Panc1 (cell line): ENCODE data around the gene CLIC6. TPM values are rescaled to one million over a fixed set of nuclear protein-coding genes. Genes with fewer than 3 reads are reported as not detected.

Experiments
- ATAC-seq: fragments of 200-7000 bp; cut with Tn5 transposase; 2 replicates; pipeline ENCODE4 v1.9.1; 2020; ENCODE audit warnings: mild to moderate bottlenecking, moderate library complexity
- BruUV-seq: library from RNA; stranded (reverse); fragments of 400-500 nt; replicated peaks from 2 replicates; lab custom pipeline; 2021; lab: Mats Ljungman, UMichigan
- CTCF ChIA-PET: fragments of 300-600 bp; sonication (Branson Sonifier 250); formaldehyde crosslinking; loops from one replicate; lab custom pipeline; 2022; ENCODE audit warnings: antibody characterized with exemption; lab: Charles Lee
- POLR2A ChIA-PET: fragments of 300-600 bp; sonication (Branson Sonifier 250); formaldehyde crosslinking; loops from one replicate; lab custom pipeline; 2022; ENCODE audit warnings: antibody characterized with exemption; lab: Charles Lee
- DNase-seq: peaks from one replicate; pipeline ENCODE4 v3.0.0-alpha.2; 2010; ENCODE audit warnings: low read depth, low spot score
- H3K27ac ChIP-seq: 2 replicates; pipeline ENCODE4 v1.5.1; 2011; ENCODE audit warnings: mild to moderate bottlenecking, low read length, inconsistent platforms
- H3K27me3 ChIP-seq: fragments of 200-500 bp; sonication (Bioruptor generic); 2 replicates; pipeline ENCODE4 v1.6.0; 2014; ENCODE audit warnings: low read length, inconsistent platforms; ENCODE audit not compliant: control insufficient read depth, insufficient read depth
- H3K36me3 ChIP-seq: fragments of 200-500 bp; sonication (Bioruptor generic); 2 replicates; pipeline ENCODE4 v1.5.1; 2014; ENCODE audit warnings: inconsistent platforms, mild to moderate bottlenecking, low read length, moderate library complexity; ENCODE audit not compliant: control insufficient read depth, insufficient read depth
- H3K4me1 ChIP-seq: 2 replicates; pipeline ENCODE4 v1.5.1; 2011; ENCODE audit warnings: inconsistent platforms, mild to moderate bottlenecking, low read length, moderate library complexity; ENCODE audit not compliant: control insufficient read depth, insufficient read depth
- H3K4me3 ChIP-seq, 2 experiments: 2 replicates each; pipeline ENCODE4 v1.5.1; 2011 to 2012; ENCODE audit warnings: low read depth in 2 of 2, low read length in 2 of 2, mild to moderate bottlenecking in 2 of 2, inconsistent platforms in 1 of 2, moderate library complexity in 1 of 2
- H3K9me3 ChIP-seq: fragments of 200-500 bp; sonication (Bioruptor generic); 2 replicates; pipeline ENCODE4 v1.5.1; 2014; ENCODE audit warnings: low read depth, mild to moderate bottlenecking, inconsistent platforms, low read length, moderate library complexity; ENCODE audit not compliant: control insufficient read depth, insufficient read depth
- POLR2AphosphoS5 ChIP-seq: IDR thresholded peaks from 2 replicates; pipeline ENCODE4 v1.6.1; 2012; ENCODE audit warnings: mild to moderate bottlenecking, low read depth, low read length, moderate library complexity
- REST ChIP-seq, 2 experiments: IDR thresholded peaks; 2 replicates each; pipeline ENCODE4 v1.6.1; 2011 to 2012; ENCODE audit warnings: low read depth in 2 of 2, control low read depth in 1 of 2, low read length in 1 of 2, mild to moderate bottlenecking in 1 of 2, moderate library complexity in 1 of 2; ENCODE audit not compliant: insufficient read depth in 1 of 2
- SIN3A ChIP-seq: IDR thresholded peaks from 2 replicates; pipeline ENCODE4 v1.6.1; 2012; ENCODE audit warnings: low read depth, mild to moderate bottlenecking, low read length, moderate library complexity, borderline replicate concordance; ENCODE audit not compliant: insufficient read depth
- TCF7L2 ChIP-seq: IDR thresholded peaks from 2 replicates; pipeline ENCODE4 v1.6.1; 2011; ENCODE audit warnings: mild to moderate bottlenecking, low read depth, low read length, inconsistent platforms
- in situ Hi-C: cut with HindIII; loops from 2 replicates; pipeline ENCODE4 v1.10.0; 2016; ENCODE audit warnings: low sequenced_read_pairs, low pct_unique_long_range_greater_than_20kb
- intact Hi-C: fragments of 100-400 bp; cut with micrococcal nuclease; formaldehyde crosslinking; loops from one replicate; pipeline ENCODE4 v1.10.0; 2022; ENCODE audit not compliant: unreplicated experiment
- total RNA-seq: library from RNA; stranded (reverse); gene quantifications from one replicate; pipeline ENCODE4 v1.2.1, GENCODE V29; 2021; ENCODE audit not compliant: unreplicated experiment
- TF ChIP-seq, protein P1 (sequence below): fragments of 450-650 bp; IDR thresholded peaks from 2 replicates; pipeline ENCODE4 v1.5.1; 2017; ENCODE audit warnings: mild to moderate bottlenecking

Gene CLIC6
- total RNA-seq, 1 experiment from 2014 or later, result 0.05 TPM

DNA sequence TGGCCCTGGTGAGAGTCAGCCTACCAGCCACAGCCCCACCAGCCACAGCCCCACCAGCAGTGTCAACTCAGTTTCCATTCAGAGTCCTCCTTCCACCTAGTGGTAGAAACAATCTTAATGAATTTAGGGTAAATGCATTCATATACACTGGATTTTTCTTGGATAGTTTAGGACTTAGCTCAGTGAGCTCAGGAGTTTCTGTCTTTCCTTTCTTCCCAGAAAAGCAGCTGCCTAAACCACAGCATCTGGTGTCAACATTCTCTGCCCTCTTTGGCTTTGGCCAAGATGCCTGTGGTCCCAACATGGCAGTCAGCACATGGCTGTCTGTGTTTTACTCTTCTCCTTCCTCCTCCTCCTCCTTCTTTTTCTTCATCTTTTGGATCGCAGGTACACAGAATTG, 94.0 kb downstream of the CLIC6 start:
- CTCF ChIA-PET, result no interaction called here
- H3K9me3 ChIP-seq, result no peaks in the 10 kb centered on the region
- no peaks in the 10 kb centered on the region for H3K4me1 ChIP-seq
- DNase-seq (no peak), ATAC-seq (no peak)
- TF ChIP-seq TCF7L2, result no peak
- TF ChIP-seq, protein P1, sequence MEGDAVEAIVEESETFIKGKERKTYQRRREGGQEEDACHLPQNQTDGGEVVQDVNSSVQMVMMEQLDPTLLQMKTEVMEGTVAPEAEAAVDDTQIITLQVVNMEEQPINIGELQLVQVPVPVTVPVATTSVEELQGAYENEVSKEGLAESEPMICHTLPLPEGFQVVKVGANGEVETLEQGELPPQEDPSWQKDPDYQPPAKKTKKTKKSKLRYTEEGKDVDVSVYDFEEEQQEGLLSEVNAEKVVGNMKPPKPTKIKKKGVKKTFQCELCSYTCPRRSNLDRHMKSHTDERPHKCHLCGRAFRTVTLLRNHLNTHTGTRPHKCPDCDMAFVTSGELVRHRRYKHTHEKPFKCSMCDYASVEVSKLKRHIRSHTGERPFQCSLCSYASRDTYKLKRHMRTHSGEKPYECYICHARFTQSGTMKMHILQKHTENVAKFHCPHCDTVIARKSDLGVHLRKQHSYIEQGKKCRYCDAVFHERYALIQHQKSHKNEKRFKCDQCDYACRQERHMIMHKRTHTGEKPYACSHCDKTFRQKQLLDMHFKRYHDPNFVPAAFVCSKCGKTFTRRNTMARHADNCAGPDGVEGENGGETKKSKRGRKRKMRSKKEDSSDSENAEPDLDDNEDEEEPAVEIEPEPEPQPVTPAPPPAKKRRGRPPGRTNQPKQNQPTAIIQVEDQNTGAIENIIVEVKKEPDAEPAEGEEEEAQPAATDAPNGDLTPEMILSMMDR, result no peak
- TF ChIP-seq POLR2AphosphoS5, result no peak
- TF ChIP-seq REST (IDR thresholded peaks at IDR 0.05; ENCODE audit: insufficient read depth in 1 of 2, low read depth in 2 of 2, low read length in 1 of 2), result no peak
- TF ChIP-seq SIN3A, result no peak
- in situ Hi-C loops (no loop called here), intact Hi-C loops (no loop called here)
- POLR2A ChIA-PET, result no interaction called here
- H3K36me3 ChIP-seq, result no peaks in the 10 kb centered on the region
- no peak overlapping the region for H3K27ac ChIP-seq
- BruUV-seq, result no TSS peak
- no peaks in the 10 kb centered on the region for H3K27me3 ChIP-seq
- no peak overlapping the region for H3K4me3 ChIP-seq

GRCh38 chr21:34764715-34765284, 96.0 kb downstream of the CLIC6 start:
- in situ Hi-C loops (no loop called here), intact Hi-C loops (no loop called here)
- TF ChIP-seq, protein P1, result no peak
- TF ChIP-seq REST (IDR thresholded peaks at IDR 0.05; ENCODE audit: insufficient read depth in 1 of 2, low read depth in 2 of 2, low read length in 1 of 2) (no peak), TCF7L2 (no peak), POLR2AphosphoS5 (no peak), SIN3A (no peak)
- DNase-seq (no peak), ATAC-seq (no peak)
- Histone ChIP-seq H3K27me3 (no peaks in the 10 kb centered on the region), H3K4me1 (no peaks in the 10 kb centered on the region), H3K36me3 (no peaks in the 10 kb centered on the region), H3K4me3 (no peak overlapping the region), H3K9me3 (no peaks in the 10 kb centered on the region), H3K27ac (no peak overlapping the region)
- ChIA-PET POLR2A (no interaction called here), CTCF (interaction anchor here (1.1 kb wide), 1 partner anchor 19 kb away, joined by 3 read pairs; no protein-coding TSS in a partner anchor)
- no TSS peak for BruUV-seq
